GM18511 (cell line): ENCODE results near the gene FAM89A.

Experiments
- ATAC-seq: cut with Tn5 transposase; IDR thresholded peaks from one replicate; pipeline ENCODE4 v1.9.1; 2021; ENCODE audit warnings: mild to moderate bottlenecking, moderate library complexity; ENCODE audit not compliant: unreplicated experiment

FAM89A gene

DNA sequence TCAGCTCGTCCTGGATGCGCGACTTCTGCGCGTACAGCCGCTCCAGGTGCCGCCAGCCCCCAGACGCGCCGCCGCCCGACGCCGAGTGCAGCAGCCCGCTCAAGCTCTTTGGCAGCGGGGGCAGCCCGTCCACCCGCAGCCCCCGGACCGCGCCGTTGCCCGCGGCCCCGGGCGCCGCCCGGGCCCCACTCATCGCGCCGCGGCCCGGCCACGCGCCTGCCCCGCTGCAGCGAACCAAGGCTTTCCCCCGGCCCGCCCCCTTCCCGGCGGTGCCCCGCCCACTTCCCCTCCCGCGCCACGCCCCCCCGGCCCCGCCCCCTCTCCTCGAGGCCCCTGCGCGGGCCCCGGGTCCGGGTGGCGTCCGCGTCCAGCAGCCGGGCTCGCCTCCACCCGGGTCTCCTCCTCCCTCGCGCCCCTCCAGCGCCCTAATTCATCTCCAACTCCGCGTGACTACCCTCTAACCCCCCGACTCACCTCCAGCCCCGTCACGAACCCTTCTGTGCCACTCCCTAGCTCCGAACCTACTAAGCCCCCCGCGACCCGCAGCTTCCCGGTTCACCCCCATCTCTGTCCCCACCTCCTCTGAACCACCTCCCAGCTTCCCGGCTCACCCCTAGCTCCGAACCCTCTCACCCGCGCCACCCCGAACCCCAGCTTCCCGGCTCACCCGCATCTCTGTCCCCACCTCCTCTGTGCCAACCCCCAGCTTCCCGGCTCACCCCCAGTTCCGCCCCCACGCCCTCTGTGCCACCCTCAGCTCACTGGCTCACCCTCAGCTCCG, at the start of gene FAM89A:
Gene FAM89A (minus strand): TSS at position 236 of the 781 bp plus-strand sequence. CDS start 43 bp downstream, at position 193.
- ATAC-seq: peak; percentile 77

GRCh38 chr1:231084353-231084752, 44.3 kb upstream of the FAM89A start:
- ATAC-seq: no peak

DNA sequence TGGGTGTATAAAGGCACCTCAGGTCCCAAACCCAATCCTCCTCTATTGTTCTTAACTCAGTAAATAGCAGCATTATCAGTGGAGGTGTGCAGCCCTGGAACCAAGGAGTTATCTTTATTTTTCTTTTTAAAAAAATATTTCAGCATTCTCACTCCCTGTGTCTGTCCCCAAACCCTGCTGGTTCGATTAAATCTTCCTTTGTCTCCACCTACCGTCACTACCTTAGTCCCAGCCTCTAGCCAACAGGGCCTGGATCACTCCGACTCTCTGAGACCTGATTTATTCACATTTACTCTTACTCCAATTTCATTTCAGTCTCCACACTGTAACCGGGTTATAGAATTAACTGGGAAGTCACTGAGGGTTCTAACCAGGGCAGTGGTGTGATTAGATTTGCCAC, 39.1 kb upstream of the FAM89A start:
- no peak for ATAC-seq

DNA sequence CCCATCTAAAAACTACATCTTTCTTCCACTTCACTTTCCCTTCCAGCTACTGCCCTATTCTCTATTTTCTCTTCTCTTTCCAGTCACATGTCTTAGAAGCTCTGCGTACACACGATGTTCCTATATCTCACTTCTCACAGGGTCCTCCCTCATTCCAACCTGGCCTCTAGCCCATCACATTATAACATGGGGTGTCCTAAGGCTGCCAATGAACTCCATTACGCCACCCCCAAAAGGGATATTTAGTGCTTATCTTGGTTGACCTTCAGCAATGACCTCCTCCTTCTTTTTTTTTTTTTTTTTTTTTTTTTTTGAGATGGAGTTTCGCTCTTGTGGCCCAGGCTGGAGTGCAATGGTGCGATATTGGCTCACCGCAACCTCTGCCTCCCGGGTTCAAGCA, 38.2 kb upstream of the FAM89A start:
- ATAC-seq: no peak

- ATAC-seq: no peak
These were observed 36.7 kb upstream of the FAM89A start for GRCh38 chr1:231076802-231077201.

GRCh38 chr1:231075497-231075896, 35.4 kb upstream of the FAM89A start:
- ATAC-seq: no peak

DNA sequence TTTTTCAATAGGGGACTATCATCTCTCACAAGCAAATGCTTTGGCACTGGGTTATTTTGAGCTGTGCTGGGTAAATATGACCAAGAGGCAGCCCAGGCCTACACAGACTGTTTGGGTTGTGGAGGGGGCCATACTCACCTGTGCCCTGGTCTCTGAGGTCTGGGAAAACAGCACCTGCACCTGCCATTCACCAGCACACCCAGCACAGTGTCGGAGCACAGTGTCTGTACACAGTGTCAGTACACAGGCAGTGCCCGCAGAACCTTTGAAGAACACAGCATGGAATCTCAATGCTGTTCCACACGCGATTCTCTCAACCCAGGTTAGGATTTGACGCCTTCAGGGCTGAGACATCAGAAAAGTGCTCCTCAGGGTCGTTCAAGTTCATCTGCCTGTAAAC, 35.0 kb upstream of the FAM89A start:
- ATAC-seq: no peak

- ATAC-seq: no peak
These were observed 34.0 kb upstream of the FAM89A start for GRCh38 chr1:231074046-231074445.

- ATAC-seq: no peak
These were observed 33.3 kb upstream of the FAM89A start for GRCh38 chr1:231073331-231073730.

DNA sequence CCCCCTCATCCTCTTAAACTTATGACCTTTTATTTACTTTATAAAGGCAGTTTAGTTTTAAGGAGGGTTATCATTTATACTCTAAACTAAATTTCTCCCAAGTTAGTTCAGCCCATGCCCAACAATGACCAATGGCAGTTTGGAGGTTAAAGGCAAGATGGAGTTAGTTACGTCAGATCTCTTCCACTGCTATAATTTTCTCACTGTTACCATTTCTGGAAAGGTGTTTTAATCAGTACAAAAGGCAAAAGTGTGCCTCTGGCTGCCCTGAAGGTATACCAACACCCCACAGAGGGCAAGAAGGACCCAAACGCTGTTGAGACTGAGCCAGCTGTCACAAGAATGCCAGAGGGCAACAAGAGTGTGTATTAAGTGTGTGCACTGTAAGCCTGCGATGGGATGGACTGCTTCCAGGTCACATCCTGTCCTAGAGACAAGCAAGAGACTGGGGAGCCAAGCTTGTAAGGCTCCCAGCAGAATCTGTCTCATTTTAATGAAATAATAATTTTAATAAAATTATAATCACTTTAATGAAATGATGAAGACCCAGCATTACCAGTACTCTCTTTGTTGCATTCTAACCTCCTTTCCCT, 32.5 kb upstream of the FAM89A start:
- ATAC-seq: no peak

DNA sequence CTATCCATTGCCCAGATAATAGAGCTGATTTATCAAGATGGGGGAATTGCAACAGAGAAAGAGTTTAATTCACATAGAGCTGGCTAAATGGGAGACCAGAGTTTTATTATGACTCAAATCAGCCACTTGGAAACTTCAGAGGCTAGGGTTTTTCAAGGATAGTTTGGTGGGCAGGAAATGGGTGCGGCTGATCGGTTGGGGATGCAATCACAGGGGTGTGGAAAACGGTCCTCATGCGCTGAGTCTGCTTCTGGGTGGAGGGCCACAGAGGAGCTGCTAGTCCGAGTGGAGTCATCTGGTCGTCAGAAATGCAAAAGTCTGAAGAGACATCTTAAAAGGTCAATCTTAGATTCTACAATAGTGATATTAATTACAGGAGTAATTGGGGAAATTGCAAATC, 32.0 kb upstream of the FAM89A start:
- no peak for ATAC-seq

DNA sequence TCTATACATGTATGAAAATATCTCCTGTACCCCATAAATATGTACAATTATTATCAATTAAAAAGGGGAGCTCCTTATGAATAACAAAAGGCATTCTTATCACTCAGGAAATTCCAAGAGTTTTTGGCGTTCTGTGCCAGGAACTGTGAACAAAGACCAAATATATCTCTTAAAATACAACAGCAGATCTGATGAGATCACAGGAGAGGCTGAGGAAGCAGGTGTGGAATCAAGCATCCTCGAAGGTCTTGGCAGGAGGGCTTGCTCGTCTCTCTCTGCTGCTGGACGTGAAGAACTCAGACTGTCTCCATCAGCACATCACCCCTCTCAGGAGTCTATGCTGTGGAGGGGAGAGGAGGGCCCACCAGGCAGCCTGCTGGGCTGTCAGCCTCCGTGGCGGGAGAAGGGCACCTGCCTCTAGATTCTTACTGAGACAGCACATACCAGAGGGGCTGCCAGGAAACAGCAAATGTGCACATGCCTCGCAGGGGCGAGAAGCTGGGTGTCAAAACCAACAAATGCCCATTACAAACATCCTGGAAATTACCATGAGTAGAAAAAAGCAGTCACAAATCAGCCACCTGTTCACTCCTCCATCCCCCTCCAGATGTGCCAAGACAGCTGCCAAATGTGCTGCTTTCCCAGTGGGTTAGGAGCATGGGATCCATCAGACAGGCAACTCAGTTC, 30.8 kb upstream of the FAM89A start:
- no peak for ATAC-seq

DNA sequence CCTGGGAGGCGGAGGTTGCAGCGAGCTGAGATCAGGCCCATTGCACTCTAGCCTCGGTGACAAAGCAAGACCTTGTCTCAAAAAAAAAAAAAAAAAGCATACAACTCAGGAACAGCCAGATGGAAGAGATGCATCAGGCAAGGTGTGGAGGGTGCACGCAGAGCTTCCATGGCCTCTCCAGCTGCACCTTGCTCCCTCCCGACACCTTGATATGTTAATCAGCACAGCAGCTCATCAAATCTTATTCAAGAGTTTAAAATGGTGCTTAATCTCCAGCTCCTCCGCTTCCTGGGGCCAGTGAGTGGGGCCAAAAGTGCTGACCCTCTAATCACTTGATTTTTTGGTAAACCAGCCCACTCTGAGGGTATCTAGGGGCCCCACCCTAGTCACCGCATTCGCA, 29.3 kb upstream of the FAM89A start:
- ATAC-seq: no peak

DNA sequence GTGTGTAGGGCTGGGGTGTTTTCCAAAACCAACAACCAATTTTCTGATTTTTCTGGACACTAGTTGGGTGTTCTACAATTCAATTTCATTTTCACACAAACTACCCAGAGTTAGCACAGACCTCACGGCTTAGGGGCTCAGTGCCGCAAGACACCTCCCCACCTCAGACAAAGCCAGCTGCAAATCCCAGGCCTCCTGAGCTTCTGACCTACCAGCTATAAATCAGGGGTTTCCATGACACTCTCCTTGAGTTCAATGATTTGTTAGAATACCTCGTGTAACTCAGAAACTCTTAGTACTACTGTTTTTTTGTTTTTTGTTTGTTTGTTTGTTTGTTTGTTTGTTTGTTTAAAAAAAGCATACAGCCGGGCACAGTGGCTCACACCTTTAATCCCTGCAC, 28.7 kb upstream of the FAM89A start:
- ATAC-seq: no peak

- ATAC-seq: no peak
These were observed 25.6 kb upstream of the FAM89A start for GRCh38 chr1:231065510-231066241.

GRCh38 chr1:231064418-231064817, 24.4 kb upstream of the FAM89A start:
- ATAC-seq: no peak

DNA sequence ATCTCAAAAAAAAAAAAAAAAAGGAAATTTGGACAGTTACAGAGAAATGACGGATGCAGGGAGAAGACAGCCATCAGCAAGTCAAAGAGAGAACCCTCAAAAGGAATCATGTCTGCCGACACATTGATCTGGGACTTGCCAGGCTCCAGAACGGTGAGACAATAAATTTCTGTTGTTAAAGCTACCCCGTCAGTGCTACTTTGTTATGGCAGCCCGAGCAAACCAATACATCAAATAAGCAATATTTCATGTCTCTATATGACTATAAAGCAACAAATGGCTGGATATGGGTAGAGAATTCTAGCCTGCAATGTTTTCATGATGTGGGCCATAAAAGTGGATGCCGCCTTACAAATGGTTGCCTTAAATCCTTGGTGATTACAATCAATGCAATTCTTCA, 23.3 kb upstream of the FAM89A start:
- ATAC-seq: no peak

DNA sequence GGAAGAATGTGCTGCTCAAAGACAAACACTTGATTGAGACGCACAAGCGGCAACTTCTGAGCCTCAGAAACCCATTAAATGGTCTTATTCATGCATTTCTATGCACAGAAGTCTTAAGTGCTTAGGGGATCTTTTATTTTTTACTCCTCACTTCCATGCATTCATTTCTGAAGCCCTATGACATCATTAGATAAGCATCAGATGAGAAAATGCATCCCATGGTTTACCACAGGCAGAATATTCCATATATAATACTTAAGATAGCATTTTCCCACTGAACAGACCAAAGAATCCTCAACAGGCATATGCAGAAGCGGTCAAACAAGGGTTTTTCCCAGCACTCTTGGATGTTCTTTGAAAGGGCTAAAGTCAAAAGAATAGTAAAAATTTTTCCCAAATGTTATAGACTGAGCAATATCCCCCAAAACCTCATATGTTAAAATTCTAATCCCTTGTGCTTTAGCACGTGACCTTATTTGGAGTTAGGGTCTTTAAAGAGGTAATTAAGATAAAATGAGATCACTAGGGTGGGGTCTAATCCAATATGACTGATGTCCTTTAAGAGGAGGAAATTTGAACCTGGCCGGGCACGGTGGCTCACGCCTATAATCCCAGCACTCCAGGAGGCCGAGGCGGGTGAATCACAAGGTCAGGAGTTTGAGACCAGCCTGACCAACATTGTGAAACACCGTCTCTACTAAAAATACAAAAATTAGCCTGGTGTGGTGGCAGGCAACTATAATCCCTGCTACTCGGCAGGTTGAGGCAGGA, 22.6 kb upstream of the FAM89A start:
- no peak for ATAC-seq

- no peak for ATAC-seq
These were observed 19.6 kb upstream of the FAM89A start for GRCh38 chr1:231059566-231060193.

GRCh38 chr1:231058416-231059109, 18.5 kb upstream of the FAM89A start:
- no peak for ATAC-seq
